ENCODE results near the gene MRPS24. TPM values are rescaled to one million over a fixed set of nuclear protein-coding genes. Genes with fewer than 3 reads are reported as not detected.

Gene MRPS24
- polyA plus RNA-seq, 1 donor (not counting 4 experiments of a cell fraction or from before 2014, with no cell fraction given) = 104 TPM

GRCh38 chr7:43868181-43868580 lies 1.1 kb downstream of the MRPS24 start:
- Histone ChIP-seq H3K4me3 (ENCODE audit: control insufficient read depth in 2 of 3, extremely low read depth in 1 of 3, insufficient read depth in 2 of 3, low read depth in 1 of 3, low read length in 3 of 3) (peak overlapping the region; percentile 67 to 84 (median 76)), H3K4me1 (ENCODE audit: control insufficient read depth, extremely low read depth, insufficient read depth, low read length) (peaks cover 33% of the 10 kb centered on the region), H3K4me2 (ENCODE audit: control insufficient read depth, extremely low read depth, insufficient read depth, low read depth, low read length) (peak overlapping the region; percentile 98), H3K36me3 (ENCODE audit: control insufficient read depth in 2 of 2, extremely low read depth in 1 of 2, insufficient read depth in 2 of 2, low read length in 2 of 2) (peaks cover 8 to 9% of the 10 kb centered on the region in 2 experiments), H3K9me3 (ENCODE audit: control insufficient read depth, low read depth, low read length) (peaks cover 4% of the 10 kb centered on the region), H3K27me3 (ENCODE audit: control insufficient read depth, extremely low read depth, insufficient read depth, low read length) (no peaks in the 10 kb centered on the region), H3K79me2 (ENCODE audit: control insufficient read depth, insufficient read depth, low read length) (peaks cover 8% of the 10 kb centered on the region), H3K27ac (ENCODE audit: control insufficient read depth, insufficient read depth, low read length) (peak overlapping the region; percentile 73), H2AFZ (ENCODE audit: control insufficient read depth, low read length) (no peak overlapping the region), H3K9me1 (ENCODE audit: control insufficient read depth, extremely low read depth, insufficient read depth, low read length) (no peaks in the 10 kb centered on the region), H3K9ac (ENCODE audit: control insufficient read depth, extremely low read depth, insufficient read depth, low read length) (peak overlapping the region; percentile 92), H4K20me1 (ENCODE audit: control insufficient read depth, extremely low read depth, insufficient read depth, low read length) (no peaks in the 10 kb centered on the region)
- DNase-seq (ENCODE audit: low read depth, low spot score) = no peak
- no peak for FAIRE-seq
- no peak for TF ChIP-seq EZH2 (IDR thresholded peaks at IDR 0.05; ENCODE audit: low read length)
- TF ChIP-seq CTCF (optimal IDR thresholded peaks at IDR 0.05 in 1 of 3, IDR thresholded peaks at IDR 0.05 in 1 of 3, conservative IDR thresholded peaks at IDR 0.05 in 1 of 3; ENCODE audit: extremely low read depth in 1 of 3, insufficient read depth in 2 of 3, low read length in 3 of 3) = no peak
- dilution Hi-C loops (cut with MboI; ENCODE audit: extremely low pct_ligation_motif_present, low sequenced_read_pairs) = no loop called here

GRCh38 chr7:43865277-43865676 lies 4.0 kb downstream of the MRPS24 start:
- peaks cover 8 to 9% of the 10 kb centered on the region in 2 experiments for H3K36me3 ChIP-seq (ENCODE audit: control insufficient read depth in 2 of 2, extremely low read depth in 1 of 2, insufficient read depth in 2 of 2, low read length in 2 of 2)
- dilution Hi-C loops (cut with MboI; ENCODE audit: extremely low pct_ligation_motif_present, low sequenced_read_pairs) = no loop called here
- H3K79me2 ChIP-seq (ENCODE audit: control insufficient read depth, insufficient read depth, low read length) = peaks cover 8% of the 10 kb centered on the region
- H3K4me2 ChIP-seq (ENCODE audit: control insufficient read depth, extremely low read depth, insufficient read depth, low read depth, low read length) = no peak overlapping the region
- no peak overlapping the region for H2AFZ ChIP-seq (ENCODE audit: control insufficient read depth, low read length)
- no peak overlapping the region for H3K4me3 ChIP-seq (ENCODE audit: control insufficient read depth in 2 of 3, extremely low read depth in 1 of 3, insufficient read depth in 2 of 3, low read depth in 1 of 3, low read length in 3 of 3)
- no peaks in the 10 kb centered on the region for H3K27me3 ChIP-seq (ENCODE audit: control insufficient read depth, extremely low read depth, insufficient read depth, low read length)
- no peaks in the 10 kb centered on the region for H3K9me1 ChIP-seq (ENCODE audit: control insufficient read depth, extremely low read depth, insufficient read depth, low read length)
- H4K20me1 ChIP-seq (ENCODE audit: control insufficient read depth, extremely low read depth, insufficient read depth, low read length) = no peaks in the 10 kb centered on the region
- H3K4me1 ChIP-seq (ENCODE audit: control insufficient read depth, extremely low read depth, insufficient read depth, low read length) = peaks cover 17% of the 10 kb centered on the region
- no peak for FAIRE-seq
- H3K9me3 ChIP-seq (ENCODE audit: control insufficient read depth, low read depth, low read length) = no peaks in the 10 kb centered on the region
- TF ChIP-seq CTCF (optimal IDR thresholded peaks at IDR 0.05 in 1 of 3, IDR thresholded peaks at IDR 0.05 in 1 of 3, conservative IDR thresholded peaks at IDR 0.05 in 1 of 3; ENCODE audit: extremely low read depth in 1 of 3, insufficient read depth in 2 of 3, low read length in 3 of 3) = no peak
- no peak overlapping the region for H3K27ac ChIP-seq (ENCODE audit: control insufficient read depth, insufficient read depth, low read length)
- no peak for DNase-seq (ENCODE audit: low read depth, low spot score)
- no peak overlapping the region for H3K9ac ChIP-seq (ENCODE audit: control insufficient read depth, extremely low read depth, insufficient read depth, low read length)
